H1 (cell line): ENCODE data around the gene PGM1. TPM values are rescaled to one million over a fixed set of nuclear protein-coding genes. Genes with fewer than 3 reads are reported as not detected.

Experiments used
- CTCF ChIA-PET: fragments of 300-600 bp; sonication (Branson Sonifier 250); formaldehyde crosslinking; loops from one replicate; lab custom pipeline; 2021; ENCODE audit not compliant: partially characterized antibody; lab: Charles Lee
- POLR2A ChIA-PET: fragments of 300-600 bp; sonication (Branson Sonifier 250); formaldehyde crosslinking; loops from one replicate; lab custom pipeline; 2021; ENCODE audit warnings: inconsistent platforms; ENCODE audit not compliant: partially characterized antibody; lab: Charles Lee
- DNase-seq, 2 experiments: peaks; one replicate each; pipeline versions ENCODE4 v3.0.0 to v3.0.0-alpha.2; 2010 to 2022; ENCODE audit warnings: low spot score in 2 of 2, low read depth in 1 of 2, mixed read lengths in 1 of 2
- FAIRE-seq: peaks from 2 replicates; lab custom pipeline; 2011; peaks lifted over from hg19 to GRCh38; lab: Jason Lieb, UNC
- H2AFZ ChIP-seq: 2 replicates; pipeline ENCODE4 v1.8.1; 2012; ENCODE audit warnings: low read length, inconsistent platforms
- H2AK5ac ChIP-seq: 2 replicates; pipeline ENCODE4 v1.6.1; 2013; ENCODE audit warnings: low read depth, low read length
- H2BK120ac ChIP-seq: replicated peaks from 2 replicates; pipeline ENCODE3; 2013; ENCODE audit warnings: low read depth, low read length, inconsistent platforms
- H2BK12ac ChIP-seq: 2 replicates; pipeline ENCODE4 v1.6.1; 2013; ENCODE audit warnings: low read depth, low read length
- H2BK15ac ChIP-seq: 2 replicates; pipeline ENCODE4 v1.6.1; 2013; ENCODE audit warnings: low read length
- H2BK20ac ChIP-seq: 2 replicates; pipeline ENCODE4 v1.6.1; 2013; ENCODE audit warnings: low read length
- H2BK5ac ChIP-seq: 2 replicates; pipeline ENCODE4 v1.6.1; 2013; ENCODE audit warnings: low read depth, low read length
- H3K14ac ChIP-seq: 2 replicates; pipeline ENCODE4 v1.6.1; 2013; ENCODE audit warnings: inconsistent platforms; ENCODE audit not compliant: insufficient read length
- H3K18ac ChIP-seq: 2 replicates; pipeline ENCODE4 v1.6.1; 2013; ENCODE audit warnings: low read length; ENCODE audit errors: extremely low read depth
- H3K23ac ChIP-seq: 2 replicates; pipeline ENCODE4 v1.6.1; 2013; ENCODE audit warnings: inconsistent platforms; ENCODE audit not compliant: insufficient read length
- H3K23me2 ChIP-seq: 2 replicates; pipeline ENCODE4 v1.6.1; 2013; ENCODE audit warnings: low read depth, low read length
- H3K27ac ChIP-seq: 2 replicates; pipeline ENCODE4 v1.6.1; 2011; ENCODE audit warnings: low read depth, low read length, inconsistent platforms
- H3K27me3 ChIP-seq, 4 experiments: replicated peaks in 1 of 4; 1 replicate in 1 of 4; 2 replicates in 3 of 4; pipeline versions ENCODE4 v1.6.1 to v1.8.1; 2011 to 2013; ENCODE audit warnings: low read length in 3 of 4, mild to moderate bottlenecking in 3 of 4, inconsistent platforms in 2 of 4, mixed read lengths in 2 of 4, moderate library complexity in 1 of 4; ENCODE audit not compliant: control insufficient read depth in 3 of 4, insufficient read depth in 3 of 4; ENCODE audit errors: extremely low read depth in 1 of 4
- H3K36me3 ChIP-seq, 4 experiments: 2 replicates each; pipeline versions ENCODE4 v1.6.1 to v1.8.1; 2011 to 2013; ENCODE audit warnings: mild to moderate bottlenecking in 4 of 4, low read length in 3 of 4, moderate library complexity in 2 of 4, control low read depth in 1 of 4, inconsistent platforms in 1 of 4; ENCODE audit not compliant: insufficient read depth in 4 of 4, control insufficient read depth in 2 of 4
- H3K4ac ChIP-seq: replicated peaks from 2 replicates; pipeline ENCODE3; 2013; ENCODE audit warnings: low read length, low read depth, mixed read lengths, inconsistent platforms; ENCODE audit not compliant: insufficient read length
- H3K4me1 ChIP-seq, 4 experiments: replicated peaks in 1 of 4; 1 replicate in 1 of 4; 2 replicates in 3 of 4; pipeline versions ENCODE4 v1.6.1 to v1.8.1; 2011 to 2013; ENCODE audit warnings: low read length in 3 of 4, inconsistent platforms in 2 of 4, mixed read lengths in 1 of 4; ENCODE audit not compliant: insufficient read depth in 4 of 4, control insufficient read depth in 3 of 4
- H3K4me2 ChIP-seq, 2 experiments: 2 replicates each; pipeline versions ENCODE4 v1.6.1 to v1.8.1; 2011 to 2013; ENCODE audit warnings: low read depth in 2 of 2, low read length in 2 of 2, control low read depth in 1 of 2, inconsistent platforms in 1 of 2, mild to moderate bottlenecking in 1 of 2; ENCODE audit not compliant: insufficient read depth in 1 of 2
- H3K4me3 ChIP-seq, 4 experiments: fragments of 200-600, 300-600 bp in 1 of 4; sonication (generic), shearing (Covaris generic), sonication (Bioruptor Twin) in 1 of 4; 2 replicates each; pipeline versions ENCODE4 v1.5.1 to v1.8.1; 2011 to 2016; ENCODE audit warnings: low read length in 4 of 4, low read depth in 3 of 4, control low read depth in 2 of 4, inconsistent platforms in 2 of 4, mild to moderate bottlenecking in 2 of 4, mixed read lengths in 1 of 4, moderate library complexity in 1 of 4; ENCODE audit not compliant: insufficient read depth in 2 of 4; ENCODE audit errors: extremely low read depth in 1 of 4
- H3K56ac ChIP-seq: replicated peaks from 2 replicates; pipeline ENCODE3; 2013; ENCODE audit warnings: low read depth, mild to moderate bottlenecking, mixed read lengths, low read length, inconsistent platforms; ENCODE audit not compliant: insufficient read length
- H3K79me1 ChIP-seq: 2 replicates; pipeline ENCODE4 v1.6.1; 2013; ENCODE audit warnings: low read depth, low read length, control low read depth
- H3K79me2 ChIP-seq, 2 experiments: 2 replicates each; pipeline versions ENCODE4 v1.6.1 to v1.8.1; 2012 to 2013; ENCODE audit warnings: low read length in 2 of 2, mild to moderate bottlenecking in 2 of 2, inconsistent platforms in 1 of 2; ENCODE audit not compliant: insufficient read depth in 2 of 2, control insufficient read depth in 1 of 2
- H3K9ac ChIP-seq, 4 experiments: replicated peaks in 1 of 4; 1 replicate in 1 of 4; 2 replicates in 3 of 4; pipeline versions ENCODE4 v1.6.1 to v1.8.1; 2011 to 2013; ENCODE audit warnings: low read depth in 3 of 4, low read length in 3 of 4, control low read depth in 2 of 4, mild to moderate bottlenecking in 2 of 4, moderate library complexity in 2 of 4, inconsistent platforms in 1 of 4; ENCODE audit errors: extremely low read depth in 1 of 4
- H3K9me3 ChIP-seq, 2 experiments: 2 replicates each; pipeline versions ENCODE4 v1.6.1 to v1.8.1; 2012 to 2013; ENCODE audit warnings: mild to moderate bottlenecking in 2 of 2, moderate library complexity in 2 of 2, control low read depth in 1 of 2, inconsistent platforms in 1 of 2, low read depth in 1 of 2, low read length in 1 of 2, mixed read lengths in 1 of 2; ENCODE audit not compliant: insufficient read depth in 2 of 2
- H4K20me1 ChIP-seq, 2 experiments: replicated peaks in 1 of 2; 2 replicates each; pipeline versions ENCODE3 to v1.8.1; 2011 to 2013; ENCODE audit warnings: inconsistent platforms in 2 of 2, low read length in 2 of 2, mild to moderate bottlenecking in 1 of 2; ENCODE audit not compliant: insufficient read depth in 2 of 2, control insufficient read depth in 1 of 2
- H4K5ac ChIP-seq: 2 replicates; pipeline ENCODE4 v1.6.1; 2013; ENCODE audit warnings: low read length, low read depth, mixed read lengths, inconsistent platforms; ENCODE audit not compliant: insufficient read length
- H4K8ac ChIP-seq: 2 replicates; pipeline ENCODE4 v1.8.0; 2013; ENCODE audit warnings: mild to moderate bottlenecking, moderate library complexity, low read length, inconsistent platforms; ENCODE audit not compliant: insufficient read depth; ENCODE audit errors: extremely low read depth
- H4K91ac ChIP-seq: replicated peaks from 2 replicates; pipeline ENCODE3; 2013; ENCODE audit warnings: low read length, mixed read lengths, inconsistent platforms; ENCODE audit not compliant: insufficient read length
- CEBPB ChIP-seq: IDR thresholded peaks from 2 replicates; pipeline ENCODE4 v1.6.1; 2012; ENCODE audit warnings: low read depth, low read length
- CHD2 ChIP-seq: IDR thresholded peaks from 2 replicates; pipeline ENCODE4 v1.6.1; 2012; ENCODE audit warnings: low read length, improper control_type of control experiment
- EGR1 ChIP-seq: IDR thresholded peaks from 2 replicates; pipeline ENCODE4 v1.6.1; 2011; ENCODE audit warnings: low read depth, low read length, borderline replicate concordance
- GABPA ChIP-seq: IDR thresholded peaks from 2 replicates; pipeline ENCODE4 v1.6.1; 2011; ENCODE audit warnings: mild to moderate bottlenecking, low read length, moderate library complexity, borderline replicate concordance; ENCODE audit not compliant: insufficient read depth
- JUN ChIP-seq: IDR thresholded peaks from 2 replicates; pipeline ENCODE4 v1.6.1; 2011; ENCODE audit warnings: low read depth, mild to moderate bottlenecking, improper control_type of control experiment, low read length
- KDM5A ChIP-seq: fragments of 200-600 bp; IDR thresholded peaks from 2 replicates; pipeline ENCODE4 v1.7.1; 2012; ENCODE audit warnings: mild to moderate bottlenecking, low read length, inconsistent platforms, mixed read lengths
- MAFK ChIP-seq: IDR thresholded peaks from 2 replicates; pipeline ENCODE4 v1.6.1; 2012; ENCODE audit warnings: low read depth, mild to moderate bottlenecking, improper control_type of control experiment, low read length
- POLR2A ChIP-seq, 2 experiments: IDR thresholded peaks; 1 replicate in 1 of 2; 2 replicates in 1 of 2; pipeline ENCODE4 v1.6.1; 2011; ENCODE audit warnings: low read depth in 2 of 2, low read length in 2 of 2, mild to moderate bottlenecking in 2 of 2; ENCODE audit errors: control extremely low read depth in 1 of 2
- POLR2AphosphoS5 ChIP-seq: IDR thresholded peaks from 2 replicates; pipeline ENCODE4 v1.6.1; 2011; ENCODE audit warnings: low read depth, low read length
- RFX5 ChIP-seq: IDR thresholded peaks from 2 replicates; pipeline ENCODE4 v1.6.1; 2011; ENCODE audit warnings: low read depth, low read length, improper control_type of control experiment, borderline replicate concordance
- SIRT6 ChIP-seq: IDR thresholded peaks from one replicate; pipeline ENCODE4 v1.7.1; 2012; ENCODE audit warnings: low read length, inconsistent platforms
- TAF1 ChIP-seq: IDR thresholded peaks from 2 replicates; pipeline ENCODE4 v1.6.1; 2011; ENCODE audit warnings: mild to moderate bottlenecking, low read depth, low read length
- TAF7 ChIP-seq: optimal IDR thresholded peaks from 2 replicates; pipeline ENCODE3; 2011; ENCODE audit warnings: low read depth, mild to moderate bottlenecking, inconsistent platforms, low read length, moderate library complexity, borderline replicate concordance
- TBP ChIP-seq: IDR thresholded peaks from 2 replicates; pipeline ENCODE4 v1.6.1; 2011; ENCODE audit warnings: low read depth, low read length, improper control_type of control experiment
- WGBS, 2 experiments: shearing (Covaris generic) in 1 of 2; methylation state at CpG; one replicate each; pipeline versions ENCODE4 v1.1.6 to v1.1.7; 2013 to 2015; ENCODE audit warnings: low lambda C conversion rate in 2 of 2, mixed read lengths in 2 of 2, inconsistent platforms in 1 of 2, low coverage in 1 of 2, missing lambda C conversion rate in 1 of 2; ENCODE audit not compliant: insufficient replicate concordance in 2 of 2, insufficient coverage in 1 of 2, insufficient read length in 1 of 2; ENCODE audit errors: extremely low coverage in 1 of 2, missing lambda C conversion rate in 1 of 2; 5-methylcytosine and 5-hydroxymethylcytosine counted together
- polyA plus RNA-seq, 7 experiments: library from polyadenylated mRNA; depleted of rRNA in 3 of 7; stranded (reverse) in 5 of 7; unstranded in 2 of 7; fragments of >200 nt in 5 of 7; fragments of 200-250 nt in 2 of 7; gene quantifications; 1 replicate in 5 of 7; 2 replicates in 1 of 7; 4 replicates in 1 of 7; pipeline versions ENCODE4 v1.2.1 to v1.2.3, GENCODE V29; 2011 to 2013; ENCODE audit warnings: missing spikeins in 2 of 7, mixed read lengths in 2 of 7
- total RNA-seq: library from RNA; stranded (reverse); fragmentation: NEBNext Ultra II Directional; extraction: Animal tissue kit (Norgen Biotek cat#: 25700); gene quantifications from 2 replicates; pipeline ENCODE4 v1.2.1, GENCODE V29; 2021
- TF ChIP-seq, protein P1 (sequence below): IDR thresholded peaks from 2 replicates; pipeline ENCODE4 v1.6.1; 2012; ENCODE audit warnings: inconsistent platforms
- TF ChIP-seq, protein P2 (sequence below): IDR thresholded peaks from 2 replicates; pipeline ENCODE4 v1.6.1; 2012; ENCODE audit warnings: inconsistent platforms

PGM1 gene
- total and polyA plus RNA-seq, 2 of the 8 experiments (the other 6 are each of a cell fraction or from before 2014, with no cell fraction given), result 33.0 to 65.4 TPM

DNA sequence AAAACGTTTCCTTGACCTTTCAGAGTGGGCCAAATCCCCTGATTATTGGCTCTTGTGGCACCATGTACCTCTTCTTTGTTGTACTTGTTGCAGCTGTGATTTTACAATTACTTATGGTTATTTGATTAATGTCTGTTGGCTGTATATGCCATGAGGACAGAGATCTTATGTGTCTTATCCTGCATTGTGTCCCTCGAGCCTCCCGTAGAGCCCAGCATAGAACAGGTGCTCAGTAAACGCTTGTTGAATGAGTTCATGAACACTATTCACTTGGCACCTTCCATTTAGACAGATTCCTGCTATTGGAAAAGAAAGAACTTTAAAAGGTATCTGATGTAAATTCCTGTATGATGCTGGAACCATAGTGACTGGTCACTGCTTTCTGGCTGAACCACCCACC, 48.4 kb downstream of the PGM1 start:
- no peaks in the 10 kb centered on the region for H3K23me2 ChIP-seq
- no peaks in the 10 kb centered on the region for H3K27me3 ChIP-seq
- H4K8ac ChIP-seq, result no peak overlapping the region
- H3K79me2 ChIP-seq, result no peaks in the 10 kb centered on the region
- H3K9me3 ChIP-seq, result no peaks in the 10 kb centered on the region
- H3K18ac ChIP-seq, result no peak overlapping the region
- H2BK12ac ChIP-seq, result no peak overlapping the region
- no peak overlapping the region for H2BK15ac ChIP-seq
- no peak overlapping the region for H3K4me2 ChIP-seq
- H3K56ac ChIP-seq, result no peak overlapping the region
- H3K9ac ChIP-seq, result no peak overlapping the region
- H3K27ac ChIP-seq, result no peak overlapping the region
- H3K4me1 ChIP-seq, result no peaks in the 10 kb centered on the region
- no peak overlapping the region for H2BK5ac ChIP-seq
- H2AFZ ChIP-seq, result no peak overlapping the region
- H2BK20ac ChIP-seq, result no peak overlapping the region
- DNase-seq, result no peak
- no peak overlapping the region for H3K4ac ChIP-seq
- peaks cover 0 to 11% (median 3%) of the 10 kb centered on the region in 4 experiments; a peak in 4 of 8 replicates for H3K36me3 ChIP-seq
- no peak overlapping the region for H2AK5ac ChIP-seq
- H3K4me3 ChIP-seq, result no peak overlapping the region
- no peak overlapping the region for H2BK120ac ChIP-seq
- 85% methylated on average over 4 of the region's 4 CpGs; no CpG with 5 or more reads in 1 of the 2 experiments for WGBS, 2 experiments
- H4K5ac ChIP-seq, result no peak overlapping the region
- H4K91ac ChIP-seq, result no peak overlapping the region
- H3K79me1 ChIP-seq, result no peaks in the 10 kb centered on the region
- ChIA-PET CTCF (interaction anchor here (1.2 kb wide), 2 partner anchors 18 to 25 kb away, joined by 3 read pairs; no protein-coding TSS in a partner anchor), POLR2A (no interaction called here)
- H3K14ac ChIP-seq, result no peak overlapping the region
- no peak overlapping the region for H3K23ac ChIP-seq
- no peak for FAIRE-seq
- H4K20me1 ChIP-seq, result no peaks in the 10 kb centered on the region
- TF ChIP-seq GABPA (no peak), TBP (no peak), POLR2A (IDR thresholded peaks at IDR 0.05; ENCODE audit: control extremely low read depth in 1 of 2, low read depth in 2 of 2, low read length in 2 of 2) (no peak), CHD2 (no peak), TAF1 (no peak), POLR2AphosphoS5 (no peak), SIRT6 (no peak), TAF7 (no peak), JUN (no peak), KDM5A (no peak), EGR1 (no peak), CEBPB (no peak), MAFK (no peak), RFX5 (no peak)
- TF ChIP-seq, protein P1, sequence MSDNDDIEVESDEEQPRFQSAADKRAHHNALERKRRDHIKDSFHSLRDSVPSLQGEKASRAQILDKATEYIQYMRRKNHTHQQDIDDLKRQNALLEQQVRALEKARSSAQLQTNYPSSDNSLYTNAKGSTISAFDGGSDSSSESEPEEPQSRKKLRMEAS, result no peak
- TF ChIP-seq, protein P2, sequence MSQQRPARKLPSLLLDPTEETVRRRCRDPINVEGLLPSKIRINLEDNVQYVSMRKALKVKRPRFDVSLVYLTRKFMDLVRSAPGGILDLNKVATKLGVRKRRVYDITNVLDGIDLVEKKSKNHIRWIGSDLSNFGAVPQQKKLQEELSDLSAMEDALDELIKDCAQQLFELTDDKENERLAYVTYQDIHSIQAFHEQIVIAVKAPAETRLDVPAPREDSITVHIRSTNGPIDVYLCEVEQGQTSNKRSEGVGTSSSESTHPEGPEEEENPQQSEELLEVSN, result no peak
